NCI-H1694 treated with DMSO at 0.1 percent for 48 hours (cell line): ENCODE measurements around the gene GORASP2.

ENCODE experiments used
- DNase-seq: peaks from one replicate; lab custom pipeline; 2025; lab: John Stamatoyannopoulos, UW

GORASP2 gene

DNA sequence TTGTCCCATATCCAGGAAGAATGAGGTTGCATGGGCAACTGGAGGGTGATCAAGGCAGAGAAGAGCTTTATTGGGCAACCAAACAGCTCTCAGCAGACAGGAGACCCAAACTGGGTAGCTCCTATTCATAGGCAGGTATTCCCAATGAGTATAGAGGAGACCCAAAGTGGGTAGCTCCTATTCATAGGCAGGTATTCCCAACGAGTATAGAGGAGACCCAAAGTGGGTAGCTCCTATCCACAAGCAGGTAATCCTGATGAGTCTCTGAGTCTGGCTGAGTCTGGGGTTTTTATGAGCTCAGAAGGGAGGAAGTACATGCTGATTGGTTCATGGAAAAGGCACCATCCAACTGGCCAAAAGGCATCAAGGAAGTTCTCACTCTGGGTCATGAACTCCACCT, 5.3 kb upstream of the GORASP2 start:
- no peak for DNase-seq

DNA sequence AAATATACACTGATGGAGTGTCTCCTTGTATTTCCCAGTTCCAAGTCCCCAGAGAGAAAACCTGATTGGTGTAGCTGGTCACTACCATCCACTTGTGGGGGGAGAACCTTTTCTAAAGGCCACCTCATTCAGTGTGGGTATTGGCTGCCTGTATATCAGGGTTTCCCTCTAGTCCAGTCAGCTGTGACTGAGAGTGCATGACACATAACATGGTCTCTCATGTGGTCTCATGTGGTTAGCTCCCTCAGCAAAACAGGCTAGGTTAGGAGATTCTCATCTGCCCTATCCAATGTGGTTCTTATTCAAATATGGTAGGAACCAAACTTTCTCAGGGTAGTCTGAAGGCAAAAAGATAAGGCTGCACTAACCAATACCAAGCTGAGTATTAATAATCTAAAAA, 4.1 kb upstream of the GORASP2 start:
- DNase-seq: no peak

DNA sequence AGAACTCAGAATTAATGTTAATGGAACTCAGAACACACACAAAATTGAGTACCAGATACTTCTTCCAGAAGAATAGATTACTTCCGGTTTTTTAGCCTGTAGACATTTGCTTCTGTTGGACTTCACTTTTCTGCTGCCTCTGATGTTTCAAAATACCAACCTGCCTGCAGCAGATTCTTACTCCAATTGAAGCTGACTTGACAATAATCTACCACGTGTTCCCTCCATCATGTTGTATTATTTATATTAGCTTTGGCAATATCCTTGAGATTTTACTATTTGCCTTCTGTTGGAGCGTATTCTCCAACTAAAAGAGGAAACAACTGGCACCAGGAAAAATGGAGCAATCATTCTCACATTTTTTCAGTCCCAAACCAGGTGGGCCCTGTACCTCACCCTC, 3.1 kb upstream of the GORASP2 start:
- DNase-seq: no peak

DNA sequence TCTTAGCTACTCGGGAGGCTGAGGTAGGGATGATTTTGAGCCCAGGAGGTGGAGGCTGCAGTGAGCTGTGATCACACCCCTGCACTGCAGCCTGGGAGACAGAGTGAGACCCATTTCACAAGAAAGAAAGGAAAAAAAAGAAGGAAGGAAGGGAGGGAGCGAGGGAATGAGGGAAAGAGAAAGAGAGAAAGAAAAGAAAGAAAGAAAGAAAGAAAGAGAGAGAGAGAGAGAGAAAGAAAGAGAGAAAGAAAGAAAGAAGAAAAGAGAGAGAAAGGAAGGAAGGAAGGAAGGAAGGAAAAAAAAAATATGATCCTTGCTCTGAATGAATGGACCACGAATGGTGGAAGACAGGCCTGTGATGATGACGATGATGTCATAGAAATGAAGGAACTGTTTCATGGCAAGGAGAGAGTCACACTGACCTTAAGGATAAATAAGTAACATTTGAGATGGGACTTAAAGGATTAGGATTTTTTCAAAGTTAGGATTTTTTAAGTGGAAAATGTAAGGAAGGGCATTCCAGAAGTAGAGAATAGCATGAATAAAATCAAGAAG, 2.2 kb upstream of the GORASP2 start:
- DNase-seq: no peak

DNA sequence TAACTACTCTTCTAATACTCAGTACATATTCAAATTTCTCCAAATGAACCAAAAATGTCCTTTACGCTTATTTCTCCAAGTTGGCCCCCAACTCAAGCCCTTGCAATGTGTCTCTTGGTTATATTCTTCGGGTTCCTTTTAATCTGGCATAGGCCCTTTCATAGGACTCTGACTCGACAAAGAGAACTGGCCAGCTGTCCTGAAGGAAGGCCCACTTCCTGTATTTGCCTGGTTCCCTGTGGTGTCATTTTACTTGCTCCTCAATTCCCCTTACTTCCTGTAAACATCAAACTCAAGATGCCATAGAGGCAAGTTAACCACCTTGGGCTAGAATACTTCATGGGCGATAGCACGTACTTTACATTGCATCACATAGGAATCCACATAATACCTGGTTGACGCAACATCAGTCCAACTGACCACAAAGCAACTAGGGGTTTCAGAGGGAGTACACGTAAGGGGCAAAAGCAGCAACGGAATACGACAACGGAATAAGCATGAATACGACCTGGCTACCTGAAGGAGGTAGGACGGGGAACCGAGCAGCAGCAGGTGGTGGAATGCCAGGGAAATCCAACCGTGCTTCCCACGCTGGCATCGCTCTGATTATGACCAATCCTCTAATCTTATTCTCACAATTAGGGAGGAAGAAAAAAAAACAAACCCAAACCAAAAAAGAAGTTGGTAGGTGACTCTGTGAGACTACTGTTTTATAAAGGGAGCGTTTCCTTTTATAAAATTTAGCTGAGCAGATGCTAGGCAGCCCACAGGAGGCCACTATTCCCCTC, 823 bp upstream of the GORASP2 start:
- DNase-seq: no peak

DNA sequence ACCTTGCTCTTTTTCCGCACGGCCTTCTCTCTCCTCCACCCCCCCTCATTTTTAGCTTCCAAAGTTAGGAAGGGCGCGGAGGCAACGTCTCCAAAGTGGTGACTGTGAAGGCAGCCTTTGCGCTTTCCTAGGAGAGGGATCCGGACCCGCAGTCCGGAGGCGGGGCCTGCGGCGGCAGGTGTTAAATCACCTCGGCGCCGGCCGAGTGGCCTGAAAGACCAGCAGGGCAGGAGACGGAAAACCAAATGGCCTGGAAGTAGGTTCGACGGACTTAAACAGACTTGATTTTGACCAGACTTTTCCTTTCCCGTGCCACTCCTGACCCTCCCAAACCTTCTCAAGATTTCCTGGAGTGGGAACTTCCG, 615 bp downstream of the GORASP2 start:
- no peak for DNase-seq

DNA sequence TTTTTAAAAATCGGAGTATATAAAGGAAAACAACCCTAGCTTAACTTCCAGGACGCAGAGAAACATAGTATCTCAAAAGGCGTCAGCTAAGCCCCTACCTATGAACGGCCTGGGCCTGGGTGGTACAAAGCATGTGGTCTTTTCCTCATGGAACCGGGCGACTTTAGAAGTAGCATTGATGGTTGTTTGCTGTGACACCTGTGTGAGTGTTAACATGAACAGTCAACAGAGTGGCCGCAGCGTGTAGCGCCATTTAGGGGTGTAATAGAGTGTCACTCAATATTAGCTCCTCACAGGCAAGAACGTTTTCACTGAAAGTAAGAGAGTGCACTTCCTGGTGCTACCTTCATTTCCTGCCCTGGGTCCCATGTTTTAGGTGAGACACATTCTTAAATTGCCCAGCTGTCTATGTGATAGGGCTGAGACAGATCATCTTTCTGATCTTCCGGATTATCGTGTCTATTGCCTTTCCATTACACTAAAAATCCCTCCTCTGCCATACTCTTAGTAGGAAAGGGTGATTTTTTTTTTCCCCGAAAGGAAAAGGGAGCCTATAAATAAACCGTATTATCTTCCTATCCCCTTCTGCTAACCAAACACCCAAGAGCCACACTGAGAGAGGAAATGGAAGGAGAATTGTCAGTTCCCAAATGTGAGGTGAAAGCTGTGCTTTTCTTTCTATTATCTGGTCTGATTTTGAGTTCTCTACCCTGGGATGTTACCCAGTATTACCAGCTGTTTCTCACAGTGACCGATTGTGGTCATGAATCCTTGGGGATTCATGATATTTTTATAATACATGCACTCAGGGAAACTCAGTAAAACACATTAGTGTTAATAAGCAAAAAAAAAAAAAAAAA, 1.3 kb downstream of the GORASP2 start:
- peak; percentile 63 for DNase-seq

DNA sequence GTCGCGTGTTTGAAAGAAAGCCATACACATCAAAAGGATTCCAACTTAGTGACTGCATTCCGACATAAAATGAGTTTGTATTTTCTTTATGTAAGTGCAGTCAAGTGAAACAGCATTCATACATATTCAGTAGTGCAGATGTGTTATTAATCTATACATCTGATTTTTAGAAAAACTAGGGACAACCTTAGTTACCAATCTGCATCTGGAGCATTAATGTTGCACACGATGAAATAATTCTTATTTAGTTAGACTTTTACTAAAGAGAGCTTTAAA, 1.9 kb downstream of the GORASP2 start:
- no peak for DNase-seq

DNA sequence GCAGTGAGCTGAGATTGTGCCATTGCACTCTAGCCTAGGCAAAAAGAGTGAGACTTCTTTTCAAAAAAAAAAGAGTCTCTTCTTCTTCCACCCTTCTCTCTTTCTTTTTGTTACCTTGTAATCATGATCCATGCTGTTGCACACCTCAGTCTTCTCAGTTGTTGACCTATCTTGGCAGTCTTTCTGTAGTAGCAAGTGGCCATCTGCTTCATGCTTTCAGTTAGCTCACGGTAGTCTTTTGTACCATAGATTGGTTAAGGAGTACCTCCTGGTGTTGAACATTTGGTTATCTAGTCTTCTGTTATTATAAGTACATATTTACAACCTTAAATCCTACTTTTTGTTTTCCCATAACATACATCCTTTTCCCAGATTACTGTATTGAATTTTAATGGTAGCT, 3.1 kb downstream of the GORASP2 start:
- no peak for DNase-seq

DNA sequence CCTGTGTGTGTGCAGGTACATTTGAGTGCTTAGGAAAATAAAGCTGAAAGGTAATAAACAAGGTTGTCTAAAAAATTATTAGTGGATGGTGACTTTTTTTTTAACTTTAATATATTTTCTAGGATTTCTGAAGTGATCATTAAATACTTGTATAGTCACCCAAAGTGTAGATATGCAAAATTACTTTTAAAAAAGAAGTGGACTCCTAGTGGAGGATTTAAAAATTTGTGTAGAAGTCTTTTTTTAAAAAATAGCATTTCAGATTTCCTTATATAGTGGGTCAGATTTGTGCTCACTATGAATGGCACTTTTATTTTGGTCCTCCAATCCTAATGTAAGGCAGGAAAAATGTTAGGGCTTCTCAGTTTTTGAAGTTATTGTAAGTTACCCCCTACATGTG, 3.9 kb downstream of the GORASP2 start:
- no peak for DNase-seq

DNA sequence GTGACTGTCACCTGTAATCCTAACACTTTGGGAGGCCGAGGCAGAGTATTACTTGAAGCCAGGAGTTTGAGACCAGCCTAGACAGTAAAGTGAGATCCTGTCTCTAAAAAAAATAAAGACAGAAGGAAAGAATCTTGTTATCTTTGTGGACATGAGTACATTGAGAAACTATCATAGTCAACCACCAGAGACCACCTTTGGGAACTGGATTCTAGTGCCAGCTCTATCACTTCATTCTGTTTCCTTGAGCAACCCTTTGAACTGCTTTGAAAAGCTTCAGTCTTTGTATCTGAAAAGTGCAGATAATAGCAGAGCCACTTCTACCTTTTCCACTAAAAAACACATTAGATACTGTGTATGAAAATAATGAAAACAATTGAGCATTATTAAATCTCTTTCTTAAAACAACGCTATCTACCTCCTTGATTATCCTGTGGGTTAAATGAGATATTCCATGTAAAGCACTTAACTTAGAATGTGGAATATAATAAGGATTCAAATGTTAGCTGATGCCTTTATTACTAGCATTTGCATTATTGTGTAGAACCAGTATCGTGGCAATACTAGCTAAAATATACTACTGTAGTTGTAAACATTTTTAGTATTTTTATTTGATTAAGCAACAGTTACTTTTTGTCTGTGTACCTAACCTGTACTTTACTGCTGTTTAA, 8.8 kb downstream of the GORASP2 start:
- DNase-seq: no peak

DNA sequence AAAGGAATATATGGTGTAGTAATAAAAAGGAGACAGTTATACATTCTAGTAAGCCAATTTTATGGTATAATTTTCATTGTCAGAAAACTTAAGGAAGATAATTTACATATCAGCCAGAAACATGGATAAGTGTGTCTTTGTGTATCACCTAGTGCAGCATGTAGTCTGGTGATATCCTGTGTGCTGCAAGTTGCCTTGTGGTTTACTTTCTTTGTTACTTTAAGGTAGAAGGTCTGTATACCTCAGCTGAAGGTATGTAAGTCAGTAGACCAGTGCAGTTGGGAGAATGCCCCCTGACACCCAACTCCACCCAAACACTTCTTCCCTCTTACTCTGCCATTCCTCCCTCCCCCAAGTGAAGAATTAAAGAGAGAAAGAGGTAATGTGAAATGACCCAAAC, 11.0 kb downstream of the GORASP2 start:
- no peak for DNase-seq

DNA sequence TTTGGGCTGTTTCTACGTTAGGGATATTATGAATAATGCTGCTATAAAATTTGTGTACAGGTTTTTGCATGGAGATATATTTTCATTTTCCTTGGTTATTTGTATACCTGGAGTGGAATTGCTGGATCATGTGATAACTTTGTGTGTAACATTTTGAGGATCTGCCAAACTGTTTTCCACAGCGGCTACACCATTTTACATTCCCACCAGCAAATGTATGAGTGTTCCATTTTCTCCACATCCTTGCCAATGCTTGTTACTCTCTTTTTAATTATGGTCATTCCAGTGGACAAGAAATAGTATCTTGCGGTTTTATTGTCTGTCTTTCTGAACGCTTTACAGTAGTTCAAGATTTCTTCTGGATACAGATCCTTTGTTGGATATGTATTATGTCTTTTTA, 13.6 kb downstream of the GORASP2 start:
- DNase-seq: no peak

DNA sequence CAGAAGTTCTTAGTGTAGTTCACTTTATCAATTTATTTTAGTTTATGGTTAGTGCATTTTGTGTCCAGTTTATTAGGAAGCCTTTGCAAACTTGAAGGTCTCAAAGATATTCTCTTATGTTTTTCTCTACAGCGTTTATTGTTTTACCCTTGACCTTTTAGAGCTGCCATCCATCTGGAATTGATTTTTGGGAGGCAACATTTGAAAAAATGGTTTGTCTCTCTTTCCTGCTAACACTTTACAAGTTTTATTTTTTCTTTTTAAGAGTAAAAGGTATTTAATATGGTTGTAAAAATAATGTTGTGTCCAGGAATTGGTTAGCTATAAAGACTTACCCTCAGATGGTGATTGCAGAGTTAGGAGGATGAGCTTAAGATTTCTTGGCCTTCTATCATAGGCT, 14.0 kb downstream of the GORASP2 start:
- no peak for DNase-seq

DNA sequence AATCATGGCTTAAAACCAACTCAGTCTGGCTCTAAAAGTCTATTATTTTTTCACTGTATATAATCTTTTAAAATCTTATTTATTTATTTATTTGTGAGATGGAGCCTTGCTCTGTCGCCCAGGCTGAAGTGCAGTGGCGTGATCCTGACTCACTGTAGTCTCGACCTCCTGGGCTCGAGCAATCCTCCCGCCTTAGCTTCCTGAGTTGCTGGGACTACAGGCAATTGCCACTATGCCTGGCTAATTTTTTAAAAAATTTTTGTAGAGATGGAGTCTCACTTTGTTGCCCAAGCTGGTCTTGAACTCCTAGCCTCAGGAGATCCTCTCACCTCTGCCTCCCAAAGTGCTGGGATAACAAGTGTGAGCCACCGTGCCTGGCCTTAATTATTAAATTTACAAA, 14.5 kb downstream of the GORASP2 start:
- DNase-seq: no peak

DNA sequence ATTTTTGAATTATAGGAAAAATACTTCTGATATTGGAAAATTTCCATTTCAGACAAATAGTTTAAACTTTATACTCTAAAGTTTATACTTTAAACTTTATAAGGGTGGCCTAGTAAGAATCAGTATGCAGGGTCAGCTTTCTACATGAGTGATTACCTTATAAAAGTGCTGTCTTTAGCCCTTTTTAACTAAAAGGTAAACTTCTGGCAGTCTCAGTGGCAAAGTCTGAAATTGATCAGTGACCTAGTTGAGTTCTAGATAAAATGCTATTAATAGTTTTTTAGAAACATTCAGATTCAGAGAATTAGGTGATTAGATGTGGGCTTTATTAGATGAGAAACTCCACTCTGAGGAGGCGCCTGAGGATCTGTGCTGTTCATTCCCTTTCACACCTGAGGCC, 15.5 kb downstream of the GORASP2 start:
- DNase-seq: no peak

DNA sequence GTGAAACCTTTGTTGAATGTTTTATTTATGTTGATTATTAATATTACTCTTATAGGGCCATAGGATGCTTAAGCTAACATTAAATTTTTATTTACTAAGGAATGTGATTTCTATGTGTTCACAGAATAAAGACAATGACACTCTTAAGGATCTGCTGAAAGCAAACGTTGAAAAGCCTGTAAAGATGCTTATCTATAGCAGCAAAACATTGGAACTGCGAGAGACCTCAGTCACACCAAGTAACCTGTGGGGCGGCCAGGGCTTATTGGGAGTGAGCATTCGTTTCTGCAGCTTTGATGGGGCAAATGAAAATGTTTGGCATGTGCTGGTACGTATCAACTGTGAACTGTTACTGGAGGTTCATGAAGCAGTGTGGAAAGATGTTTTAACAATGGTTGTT, 20.4 kb downstream of the GORASP2 start:
- DNase-seq: no peak

DNA sequence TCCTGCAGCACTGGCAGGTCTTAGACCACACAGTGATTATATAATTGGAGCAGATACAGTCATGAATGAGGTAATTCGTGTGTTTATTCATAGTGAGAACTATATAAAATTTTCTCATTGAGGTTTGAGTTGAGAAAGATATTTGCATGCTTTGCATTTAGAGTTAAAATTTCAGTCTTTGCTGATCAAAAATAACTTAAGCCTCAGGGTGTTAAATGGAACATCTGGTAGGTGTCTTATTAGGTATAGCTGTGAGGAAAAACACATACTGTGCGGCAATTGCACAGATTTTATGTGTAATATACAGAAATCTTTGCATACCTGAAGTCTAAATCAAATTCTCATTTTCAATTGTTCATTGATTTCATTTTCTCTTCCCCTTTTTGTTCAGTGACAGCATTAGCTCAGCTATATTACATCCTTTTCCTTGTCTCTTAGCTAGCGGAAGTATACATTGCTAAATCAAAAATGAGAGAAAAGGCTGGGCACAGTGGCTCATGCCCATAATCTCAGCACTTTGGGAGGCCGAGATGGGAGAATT, 21.2 kb downstream of the GORASP2 start:
- no peak for DNase-seq

DNA sequence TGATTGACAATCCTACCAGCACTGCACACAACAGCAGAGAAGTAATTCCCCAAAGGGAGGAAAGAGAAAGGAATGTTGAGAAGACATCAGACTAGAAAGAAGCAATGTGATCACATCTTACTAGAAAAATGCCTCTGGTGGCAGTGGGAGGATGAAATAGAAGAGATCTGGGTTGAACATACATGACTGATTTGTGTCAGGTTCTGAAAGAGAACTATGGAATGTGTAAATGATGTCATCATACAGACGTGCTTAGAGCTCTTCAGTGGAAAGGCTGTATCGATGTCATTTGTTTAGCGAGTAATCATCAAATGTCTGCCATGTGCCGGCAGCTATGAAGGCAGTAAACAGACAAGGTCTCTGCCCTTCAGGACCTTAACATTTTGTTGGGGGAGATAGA, 24.9 kb downstream of the GORASP2 start:
- no peak for DNase-seq

DNA sequence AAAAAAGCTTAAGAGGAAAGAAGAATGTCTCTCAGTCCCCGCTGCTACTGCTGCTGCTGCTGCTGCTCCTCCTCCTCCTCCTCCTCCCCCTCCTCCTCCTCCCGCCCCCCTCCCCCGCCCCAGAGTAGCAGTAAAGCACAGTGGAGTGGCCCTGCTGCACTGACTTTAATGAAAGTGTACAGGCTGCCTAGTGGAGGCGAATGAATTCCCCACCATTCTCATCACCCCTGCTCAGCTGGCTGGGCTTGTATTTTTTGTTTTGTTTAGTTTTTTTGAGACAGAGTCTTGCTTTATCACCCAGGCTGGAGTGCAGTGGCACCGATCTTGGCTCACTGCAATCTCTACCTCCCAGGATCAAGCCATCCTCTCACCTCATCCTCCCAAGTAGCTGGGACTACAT, 34.3 kb downstream of the GORASP2 start:
- DNase-seq: no peak

DNA sequence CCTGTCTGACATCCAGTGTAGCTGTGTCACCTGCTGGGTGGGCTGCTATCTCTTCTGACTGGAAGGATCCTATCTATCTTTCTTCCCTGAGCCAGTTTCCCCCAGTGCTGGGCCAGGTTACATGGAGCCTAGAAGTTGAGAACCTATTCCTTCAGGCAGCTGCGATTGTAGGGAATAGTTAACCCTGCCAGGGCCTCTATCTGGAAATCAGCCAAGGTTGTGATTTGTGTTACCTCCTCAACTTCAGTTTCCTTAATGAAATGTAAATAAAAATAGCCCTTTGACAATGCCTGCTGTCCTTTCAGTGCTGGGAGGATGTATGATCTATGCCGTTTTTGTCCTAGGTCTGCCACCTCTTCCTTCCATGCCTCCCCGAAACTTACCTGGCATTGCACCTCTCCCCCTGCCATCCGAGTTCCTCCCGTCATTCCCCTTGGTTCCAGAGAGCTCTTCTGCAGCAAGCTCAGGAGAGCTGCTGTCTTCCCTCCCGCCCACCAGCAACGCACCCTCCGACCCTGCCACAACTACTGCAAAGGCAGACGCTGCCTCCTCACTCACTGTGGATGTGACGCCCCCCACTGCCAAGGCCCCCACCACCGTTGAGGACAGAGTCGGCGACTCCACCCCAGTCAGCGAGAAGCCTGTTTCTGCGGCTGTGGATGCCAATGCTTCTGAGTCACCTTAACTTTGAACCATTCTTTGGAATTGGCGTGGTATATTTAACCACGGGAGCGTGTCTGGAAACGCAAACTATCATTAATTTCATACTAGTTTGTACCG, 36.6 kb downstream of the GORASP2 start:
- no peak for DNase-seq
